Subcutaneous abdominal adipose tissue (tissue), 5 donors: ENCODE measurements around the gene MRPS34.
"Not testable (repeated sequence)": the region's sequence is repeated elsewhere in the genome, so short reads cannot be mapped to it uniquely, and the experiment has no call there.

Source experiments
- H3K27ac ChIP-seq: one replicate; pipeline ENCODE4 v1.7.0; 2013; ENCODE audit warnings: low read depth, mild to moderate bottlenecking, inconsistent platforms, low read length, moderate library complexity
- H3K27me3 ChIP-seq, 5 donors: one replicate each; pipeline ENCODE4 v1.7.0; 2013; ENCODE audit warnings: low read length in 5 of 5, inconsistent platforms in 1 of 5; ENCODE audit not compliant: control insufficient read depth in 5 of 5, insufficient read depth in 4 of 5
- H3K36me3 ChIP-seq, 5 donors: one replicate each; pipeline ENCODE4 v1.7.0; 2013; ENCODE audit warnings: low read length in 5 of 5; ENCODE audit not compliant: control insufficient read depth in 5 of 5, insufficient read depth in 5 of 5
- H3K4me1 ChIP-seq, 5 donors: one replicate each; pipeline ENCODE4 v1.7.0; 2013; ENCODE audit warnings: low read length in 5 of 5, mild to moderate bottlenecking in 3 of 5, moderate library complexity in 1 of 5; ENCODE audit not compliant: control insufficient read depth in 5 of 5, insufficient read depth in 5 of 5
- H3K4me3 ChIP-seq, 5 donors: one replicate each; pipeline ENCODE4 v1.7.0; 2013; ENCODE audit warnings: low read length in 5 of 5, low read depth in 1 of 5
- H3K9ac ChIP-seq, 5 donors: one replicate each; pipeline ENCODE4 v1.7.0; 2013; ENCODE audit warnings: low read length in 5 of 5, mild to moderate bottlenecking in 4 of 5, moderate library complexity in 3 of 5
- H3K9me3 ChIP-seq, 5 donors: one replicate each; pipeline ENCODE4 v1.7.0; 2013; ENCODE audit warnings: low read length in 5 of 5; ENCODE audit not compliant: control insufficient read depth in 5 of 5
- donor health status: healthy.
- donor health status: healthy.
- donor health status: healthy.
- donor health status: healthy.
- donor health status: healthy.

MRPS34 gene

DNA sequence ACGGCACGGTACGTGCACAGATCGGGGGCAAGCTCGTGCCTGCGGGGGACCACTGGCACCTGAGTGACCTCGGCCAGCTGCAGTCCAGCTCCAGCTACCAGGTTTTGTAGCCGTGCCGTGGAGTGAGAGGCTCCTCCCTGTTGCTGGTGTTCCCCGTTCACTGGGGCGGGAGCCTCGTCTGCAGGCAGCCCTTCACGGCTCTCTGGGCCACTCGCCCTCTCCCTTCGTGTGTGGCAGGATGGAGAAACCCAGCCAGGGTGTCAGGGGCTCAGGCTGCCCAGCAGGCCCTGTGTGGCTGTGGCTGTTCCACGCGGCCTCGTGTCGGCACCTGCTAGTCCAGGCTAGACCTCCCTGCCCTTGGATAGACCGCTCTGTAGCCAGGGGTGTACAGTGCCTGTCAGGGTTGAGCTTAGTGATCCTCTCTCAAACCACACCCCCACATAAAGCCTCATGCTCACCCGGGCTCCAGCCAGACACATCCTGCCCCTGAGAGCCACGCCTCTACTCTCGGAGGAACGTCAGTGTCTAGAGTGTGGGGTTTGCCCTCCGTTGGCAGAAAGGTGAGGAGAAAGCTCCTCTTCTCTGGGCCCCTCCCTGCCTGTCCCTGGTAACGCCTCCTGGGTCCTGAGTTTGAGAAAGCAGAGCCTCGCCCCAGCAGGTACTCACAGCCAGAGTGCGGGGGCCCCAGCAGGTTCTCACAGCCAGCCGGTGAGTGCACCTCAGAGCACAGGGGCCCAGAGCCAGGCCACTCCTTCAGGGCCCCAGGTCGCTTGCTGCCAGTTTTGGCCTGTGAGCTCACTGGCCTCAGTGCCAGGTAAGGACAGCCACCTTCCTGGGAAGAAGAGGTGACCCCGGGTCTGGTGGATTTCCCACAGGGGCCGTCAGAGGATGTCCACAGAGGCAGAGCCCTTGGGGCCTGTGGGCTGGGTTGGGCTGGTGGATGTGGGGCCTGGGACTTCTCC lies 29.3 kb downstream of the MRPS34 start:
- Histone ChIP-seq H3K9ac (no peak overlapping the region), H3K27ac (no peak overlapping the region), H3K9me3 (no peaks in the 10 kb centered on the region), H3K36me3 (peaks cover 0 to 82% (median 68%) of the 10 kb centered on the region in 5 donors), H3K4me3 (no peak overlapping the region), H3K4me1 (peaks cover 0 to 17% (median 0%) of the 10 kb centered on the region in 5 donors), H3K27me3 (peaks cover 0 to 10% (median 0%) of the 10 kb centered on the region in 5 donors)

DNA sequence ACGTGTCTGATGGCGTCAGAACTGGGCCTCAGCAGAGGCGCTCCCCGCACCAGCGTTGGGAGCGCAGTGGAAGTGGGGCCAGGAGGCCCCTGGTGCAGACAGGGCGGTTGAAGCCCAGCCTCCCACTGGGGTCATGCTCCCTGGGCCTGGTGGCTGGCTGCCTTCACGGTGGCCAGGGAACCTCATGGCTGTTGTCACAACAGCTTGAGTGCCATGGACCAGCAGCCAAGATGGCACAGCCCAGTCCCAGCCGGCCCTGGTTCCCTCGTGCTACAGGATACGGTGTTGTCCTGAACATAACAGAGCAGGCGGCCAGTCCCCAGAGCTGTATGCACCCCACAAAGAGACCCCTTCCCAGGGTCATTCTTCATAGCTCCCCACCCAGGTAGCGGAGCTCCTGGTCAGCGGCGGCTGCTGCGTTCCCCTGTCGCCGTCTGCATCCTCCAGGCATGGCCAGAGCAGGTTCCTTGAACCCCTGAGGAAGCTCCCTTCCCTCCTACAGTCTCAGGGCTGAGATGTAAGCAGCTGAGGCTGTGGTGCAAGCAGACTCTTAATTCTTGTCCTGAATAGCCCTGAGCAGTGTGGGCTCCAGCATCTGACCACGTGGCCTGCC lies 31.3 kb downstream of the MRPS34 start:
- Histone ChIP-seq H3K36me3 (peaks cover 0 to 62% (median 54%) of the 10 kb centered on the region in 5 donors), H3K27me3 (peaks cover 0 to 23% (median 0%) of the 10 kb centered on the region in 5 donors), H3K4me1 (peaks cover 0 to 37% (median 0%) of the 10 kb centered on the region in 5 donors), H3K4me3 (no peak overlapping the region), H3K9me3 (peaks cover 0 to 6% (median 0%) of the 10 kb centered on the region in 5 donors), H3K9ac (no peak overlapping the region), H3K27ac (no peak overlapping the region)

DNA sequence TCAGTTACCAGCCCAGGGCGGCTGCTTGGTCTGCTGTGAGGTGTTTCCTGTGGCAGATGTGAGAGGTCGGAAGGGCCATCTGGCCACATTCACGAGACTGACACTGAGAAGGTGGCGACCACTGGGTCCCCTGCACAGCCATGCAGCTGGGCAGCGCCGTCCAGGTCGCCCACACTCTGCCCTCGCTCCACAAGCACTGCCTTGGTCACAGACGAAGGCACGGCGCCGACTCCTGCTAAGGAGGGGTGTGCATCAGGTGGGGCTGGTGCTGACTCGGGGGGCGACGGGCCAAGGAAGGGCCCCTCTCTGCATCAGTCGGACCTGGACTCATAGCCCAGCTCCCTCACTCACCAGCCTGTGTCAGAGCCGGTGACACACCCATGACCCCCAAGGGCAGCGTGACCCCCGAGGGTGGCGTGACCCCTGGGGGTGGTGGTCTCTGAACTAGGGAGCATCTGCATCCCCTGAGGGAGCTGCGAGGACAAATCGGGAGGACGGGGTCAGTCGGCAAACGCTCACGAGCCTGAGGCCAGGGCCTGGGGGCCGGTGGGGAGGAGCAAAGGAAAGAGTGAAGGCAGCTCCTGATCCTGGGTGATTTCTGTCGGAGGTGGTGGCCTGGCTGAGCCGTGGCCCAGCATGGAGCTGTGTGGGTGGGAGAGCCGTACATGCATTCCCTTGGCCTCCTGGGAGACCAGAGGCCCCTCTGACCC lies 32.0 kb downstream of the MRPS34 start:
- peaks cover 0 to 27% (median 0%) of the 10 kb centered on the region in 5 donors for H3K27me3 ChIP-seq
- no peak overlapping the region for H3K4me3 ChIP-seq
- H3K9me3 ChIP-seq = peaks cover 0 to 6% (median 0%) of the 10 kb centered on the region in 5 donors
- peaks cover 0 to 44% (median 0%) of the 10 kb centered on the region in 5 donors for H3K4me1 ChIP-seq
- H3K9ac ChIP-seq = no peak overlapping the region
- H3K27ac ChIP-seq = no peak overlapping the region
- peaks cover 0 to 54% (median 50%) of the 10 kb centered on the region in 5 donors for H3K36me3 ChIP-seq

DNA sequence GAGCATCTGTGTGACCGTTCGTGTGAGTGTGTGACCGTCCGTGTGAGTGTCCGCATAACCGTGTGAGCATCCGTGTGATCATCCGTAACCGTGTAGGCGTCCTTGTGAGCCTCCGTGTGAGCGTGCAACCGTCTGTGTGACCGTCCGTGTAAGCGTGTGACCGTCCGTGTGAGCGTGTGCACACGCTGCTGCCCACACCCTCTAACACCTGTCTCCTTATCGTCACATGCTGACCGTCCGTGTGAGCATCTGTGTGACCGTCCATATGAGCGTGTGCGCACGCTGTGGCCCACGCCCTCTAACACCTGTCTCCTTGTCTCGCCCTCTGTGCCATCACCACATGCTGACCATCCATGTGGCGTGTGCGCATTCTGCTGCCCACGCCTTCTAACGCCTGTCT lies 32.7 kb downstream of the MRPS34 start:
- Histone ChIP-seq H3K27me3 (peaks cover 0 to 31% (median 0%) of the 10 kb centered on the region in 5 donors), H3K36me3 (peaks cover 0 to 48% (median 46%) of the 10 kb centered on the region in 5 donors), H3K9me3 (peaks cover 0 to 6% (median 0%) of the 10 kb centered on the region in 5 donors), H3K4me1 (peaks cover 0 to 51% (median 0%) of the 10 kb centered on the region in 5 donors), H3K4me3 (no peak overlapping the region), H3K27ac (no peak overlapping the region), H3K9ac (no peak overlapping the region)

GRCh38 chr16:1734816-1735215 lies 38.1 kb downstream of the MRPS34 start:
- peak overlapping the region in 1 of 5 donors; percentile 38 for H3K9ac ChIP-seq
- H3K4me1 ChIP-seq = peaks cover 0 to 49% (median 7%) of the 10 kb centered on the region in 5 donors
- H3K9me3 ChIP-seq = peaks cover 0 to 6% (median 0%) of the 10 kb centered on the region in 5 donors
- peaks cover 0 to 31% (median 0%) of the 10 kb centered on the region in 5 donors for H3K27me3 ChIP-seq
- peaks cover 0 to 51% (median 39%) of the 10 kb centered on the region in 5 donors for H3K36me3 ChIP-seq
- H3K27ac ChIP-seq = no peak overlapping the region
- H3K4me3 ChIP-seq = no peak overlapping the region

GRCh38 chr16:1734123-1734522 lies 38.8 kb downstream of the MRPS34 start:
- peaks cover 0 to 57% (median 46%) of the 10 kb centered on the region in 5 donors for H3K36me3 ChIP-seq
- peaks cover 0 to 42% (median 7%) of the 10 kb centered on the region in 5 donors for H3K4me1 ChIP-seq

DNA sequence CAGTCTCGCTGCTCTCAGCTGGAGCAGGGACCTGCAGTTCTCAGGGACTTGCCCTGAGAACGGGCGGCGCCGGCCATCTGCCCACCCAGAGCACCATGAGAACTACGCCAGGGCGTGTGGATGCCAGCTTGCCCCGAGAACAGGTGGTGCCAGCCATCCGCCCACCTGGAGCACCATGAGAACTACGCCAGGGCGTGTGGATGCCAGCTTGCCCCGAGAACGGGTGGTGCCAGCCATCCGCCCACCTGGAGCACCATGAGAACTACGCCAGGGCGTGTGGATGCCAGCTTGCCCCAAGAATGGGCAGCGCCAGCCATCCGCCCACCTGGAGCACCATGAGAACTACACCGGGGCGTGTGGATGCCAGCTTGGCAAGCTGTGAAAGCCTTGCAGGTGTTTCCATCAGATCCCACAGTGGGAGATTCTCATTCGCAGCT lies 40.4 kb downstream of the MRPS34 start:
- not testable (repeated sequence) for H3K4me3 ChIP-seq, H3K9me3 ChIP-seq, H3K27ac ChIP-seq, H3K9ac ChIP-seq
- H3K27me3 ChIP-seq = peaks cover 0 to 17% (median 0%) of the 10 kb centered on the region in 5 donors
- H3K4me1 ChIP-seq = peaks cover 0 to 27% (median 7%) of the 10 kb centered on the region in 5 donors
- peaks cover 0 to 67% (median 60%) of the 10 kb centered on the region in 5 donors for H3K36me3 ChIP-seq

More at GRCh38 chr16:1734123-1734522, 38.8 kb downstream of the MRPS34 start:
- no peak overlapping the region for H3K9ac ChIP-seq
- peaks cover 0 to 24% (median 0%) of the 10 kb centered on the region in 5 donors for H3K27me3 ChIP-seq
- H3K9me3 ChIP-seq = peaks cover 0 to 6% (median 0%) of the 10 kb centered on the region in 5 donors
- H3K27ac ChIP-seq = no peak overlapping the region
- no peak overlapping the region for H3K4me3 ChIP-seq

DNA sequence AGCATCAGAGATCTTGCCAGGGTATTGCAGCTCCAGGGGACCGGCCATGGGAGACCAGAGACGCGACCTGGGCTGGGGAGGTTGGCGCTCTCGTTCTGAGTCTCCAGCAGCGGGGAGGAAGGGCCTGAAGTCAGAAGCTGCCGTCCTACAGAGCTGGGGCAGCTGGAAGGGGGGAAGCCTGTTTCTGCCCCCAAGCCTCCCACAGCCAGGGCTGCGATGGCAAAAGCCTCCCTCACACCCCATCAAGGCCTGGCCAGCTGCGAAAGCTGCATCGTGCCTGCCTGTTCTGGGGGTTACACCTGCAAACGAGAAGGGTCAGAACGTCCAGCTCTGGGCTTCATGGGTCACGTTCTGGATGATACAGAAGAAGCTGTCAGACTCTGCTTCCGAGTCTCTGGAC lies 40.9 kb downstream of the MRPS34 start:
- Histone ChIP-seq H3K4me1 (peaks cover 0 to 22% (median 7%) of the 10 kb centered on the region in 5 donors), H3K27me3 (peaks cover 0 to 13% (median 0%) of the 10 kb centered on the region in 5 donors), H3K4me3 (no peak overlapping the region), H3K9ac (no peak overlapping the region), H3K9me3 (no peaks in the 10 kb centered on the region), H3K36me3 (peaks cover 0 to 72% (median 65%) of the 10 kb centered on the region in 5 donors), H3K27ac (no peak overlapping the region)

- H3K36me3 ChIP-seq = peaks cover 0 to 77% (median 69%) of the 10 kb centered on the region in 5 donors
- no peak overlapping the region for H3K4me3 ChIP-seq
- H3K9ac ChIP-seq = no peak overlapping the region
- peaks cover 0 to 8% (median 0%) of the 10 kb centered on the region in 5 donors for H3K27me3 ChIP-seq
- H3K4me1 ChIP-seq = peaks cover 0 to 17% (median 7%) of the 10 kb centered on the region in 5 donors
- no peaks in the 10 kb centered on the region for H3K9me3 ChIP-seq
- H3K27ac ChIP-seq = no peak overlapping the region
Observed at GRCh38 chr16:1731603-1732002, 41.3 kb downstream of the MRPS34 start.
